SJSA1 (cell line): Measurements from ENCODE around the gene BTBD9. TPM values are rescaled to one million over a fixed set of nuclear protein-coding genes. Genes with fewer than 3 reads are reported as not detected.

ENCODE experiments used
- DNase-seq, 2 experiments: peaks; one replicate each; pipeline ENCODE4 v3.0.0-alpha.2; 2015 to 2020; ENCODE audit warnings: low spot score in 2 of 2, low read depth in 1 of 2
- H3K27ac ChIP-seq: fragments of 250-450 bp; sonication (Bioruptor Pico); 2 replicates; pipeline ENCODE4 v1.5.1; 2020; ENCODE audit warnings: mild to moderate bottlenecking, moderate library complexity
- H3K27me3 ChIP-seq: fragments of 250-450 bp; sonication (Bioruptor Pico); replicated peaks from 2 replicates; pipeline ENCODE4 v1.5.1; 2020; ENCODE audit warnings: mild to moderate bottlenecking, moderate library complexity
- H3K36me3 ChIP-seq: fragments of 250-450 bp; sonication (Bioruptor Pico); 2 replicates; pipeline ENCODE4 v1.5.1; 2020; ENCODE audit warnings: mild to moderate bottlenecking
- H3K4me1 ChIP-seq: fragments of 250-450 bp; sonication (Bioruptor Pico); replicated peaks from 2 replicates; pipeline ENCODE4 v1.6.1; 2021; ENCODE audit warnings: mild to moderate bottlenecking
- H3K4me3 ChIP-seq: fragments of 250-450 bp; sonication (Bioruptor Pico); 2 replicates; pipeline ENCODE4 v1.5.1; 2020; ENCODE audit warnings: mild to moderate bottlenecking
- H3K9me3 ChIP-seq: fragments of 250-450 bp; sonication (Bioruptor Pico); replicated peaks from 2 replicates; pipeline ENCODE4 v1.5.1; 2020; ENCODE audit warnings: mild to moderate bottlenecking
- total RNA-seq: library from RNA; depleted of rRNA; stranded (reverse); fragments of >200 nt; shearing (Covaris generic); gene quantifications from 2 replicates; pipeline ENCODE4 v1.2.3, GENCODE V29; 2014

The BTBD9 gene
- total RNA-seq, 1 experiment from 2014 or later = 8.5 TPM

DNA sequence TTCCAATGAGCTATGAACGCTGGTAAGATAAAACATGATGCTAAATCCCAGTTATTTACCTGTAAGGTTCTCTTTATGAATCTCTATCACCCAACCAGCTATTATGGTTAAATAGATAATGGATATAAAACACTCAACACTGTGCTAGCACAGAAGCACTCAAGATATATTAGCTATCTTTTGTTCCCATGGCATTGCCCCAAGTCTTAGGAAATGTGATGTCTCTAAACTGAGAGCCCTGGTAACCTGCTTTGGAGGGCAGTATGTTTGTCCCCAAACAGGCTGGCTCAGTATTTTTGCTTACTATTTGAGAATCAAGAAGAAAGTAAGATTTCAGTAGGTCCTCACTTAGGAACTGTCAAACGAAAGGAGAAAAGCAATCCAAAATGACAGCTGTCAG is 90.5 kb downstream of the BTBD9 start:
- Histone ChIP-seq H3K36me3 (no peaks in the 10 kb centered on the region), H3K27ac (no peak overlapping the region), H3K4me1 (no peaks in the 10 kb centered on the region), H3K4me3 (no peak overlapping the region), H3K27me3 (no peaks in the 10 kb centered on the region), H3K9me3 (no peaks in the 10 kb centered on the region)
- DNase-seq = no peak

DNA sequence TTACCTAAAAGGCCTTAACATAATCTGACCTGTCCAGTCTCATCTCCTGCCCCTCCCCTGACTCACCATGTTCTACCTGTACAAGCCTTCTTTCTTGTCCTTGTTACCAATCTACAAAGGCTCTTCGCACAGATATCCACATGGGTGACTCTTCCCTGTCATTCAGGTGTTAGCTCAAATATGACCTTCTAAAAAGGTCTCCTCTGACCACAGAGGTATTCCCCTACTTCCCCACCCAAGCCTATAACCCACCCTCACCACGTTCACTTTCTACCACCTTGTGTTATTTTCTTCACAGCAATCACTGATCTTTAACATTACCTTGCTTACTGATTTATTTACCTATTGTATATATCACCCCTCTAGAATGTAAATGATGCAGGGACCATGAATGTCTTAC is 96.7 kb downstream of the BTBD9 start:
- Histone ChIP-seq H3K4me3 (no peak overlapping the region), H3K27ac (no peak overlapping the region)

DNA sequence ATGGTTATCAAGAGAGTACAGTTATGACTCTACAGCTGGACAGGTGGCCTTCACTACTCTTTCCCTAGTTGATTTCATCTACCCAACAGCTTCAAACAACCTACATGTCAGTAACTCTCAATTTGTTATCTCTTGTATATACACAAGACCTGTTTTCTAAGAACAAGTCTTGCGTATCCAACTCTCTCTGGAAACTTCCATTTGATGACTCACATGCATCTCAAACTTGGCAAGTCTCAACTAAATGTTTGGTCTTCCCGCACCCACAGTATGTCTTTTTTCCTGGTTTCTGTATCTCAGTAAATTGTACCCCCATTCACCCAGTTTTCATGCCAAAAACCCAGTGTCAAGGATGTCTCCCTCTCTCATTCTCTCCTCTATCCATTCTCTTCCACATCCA is 97.7 kb downstream of the BTBD9 start:
- Histone ChIP-seq H3K36me3 (no peaks in the 10 kb centered on the region), H3K27me3 (no peaks in the 10 kb centered on the region), H3K4me3 (no peak overlapping the region), H3K27ac (no peak overlapping the region), H3K4me1 (no peaks in the 10 kb centered on the region), H3K9me3 (no peaks in the 10 kb centered on the region)
- no peak for DNase-seq

More for the DNA sequence above, 96.7 kb downstream of the BTBD9 start:
- Histone ChIP-seq H3K4me1 (no peaks in the 10 kb centered on the region), H3K9me3 (no peaks in the 10 kb centered on the region), H3K36me3 (no peaks in the 10 kb centered on the region), H3K27me3 (no peaks in the 10 kb centered on the region)
- DNase-seq = no peak

DNA sequence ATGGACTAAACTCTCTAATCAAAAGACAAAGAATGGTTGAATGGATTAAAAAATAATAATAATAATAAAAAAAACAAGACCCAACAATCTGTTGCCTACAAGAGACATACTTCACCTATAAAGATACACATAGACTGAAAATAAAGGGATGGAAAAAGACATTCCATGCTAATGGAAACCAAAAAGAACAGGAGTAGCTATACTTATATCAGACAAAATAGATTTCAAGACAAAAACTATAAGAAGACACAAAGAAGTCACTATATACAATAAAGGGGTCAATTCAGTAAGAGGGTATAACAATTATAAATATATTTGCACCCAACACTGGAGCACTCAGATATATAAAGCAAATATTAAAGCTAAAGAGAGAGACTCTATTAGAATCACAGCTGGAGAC is 106.7 kb downstream of the BTBD9 start:
- H3K4me3 ChIP-seq = no peak overlapping the region
- no peak overlapping the region for H3K27ac ChIP-seq
- H3K27me3 ChIP-seq = no peaks in the 10 kb centered on the region
- H3K36me3 ChIP-seq = no peaks in the 10 kb centered on the region
- no peaks in the 10 kb centered on the region for H3K4me1 ChIP-seq
- no peak for DNase-seq
- H3K9me3 ChIP-seq = no peaks in the 10 kb centered on the region; the same call in 1 of the 2 replicates

DNA sequence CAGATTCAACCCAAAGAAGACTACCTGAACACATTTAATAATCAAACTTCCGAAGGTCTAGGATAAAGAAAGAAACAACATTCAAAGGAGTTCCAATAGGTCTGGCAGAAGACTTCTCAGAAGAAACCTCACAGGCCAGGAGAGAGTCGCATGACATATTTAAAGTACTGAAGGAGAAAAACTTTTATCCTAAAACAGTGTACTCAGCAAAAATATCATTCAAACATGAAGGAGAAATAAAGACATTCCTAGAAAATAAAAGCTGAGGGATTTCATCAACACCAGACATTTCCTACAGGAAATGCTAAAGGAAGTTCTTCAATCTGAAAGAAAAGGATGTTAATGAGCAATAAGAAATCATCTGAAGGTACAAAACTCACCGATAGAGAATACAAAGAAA is 108.6 kb downstream of the BTBD9 start:
- Histone ChIP-seq H3K4me3 (no peak overlapping the region), H3K36me3 (no peaks in the 10 kb centered on the region), H3K27me3 (no peaks in the 10 kb centered on the region), H3K4me1 (no peaks in the 10 kb centered on the region), H3K9me3 (no peaks in the 10 kb centered on the region; the same call in 1 of the 2 replicates), H3K27ac (no peak overlapping the region)
- DNase-seq = no peak

DNA sequence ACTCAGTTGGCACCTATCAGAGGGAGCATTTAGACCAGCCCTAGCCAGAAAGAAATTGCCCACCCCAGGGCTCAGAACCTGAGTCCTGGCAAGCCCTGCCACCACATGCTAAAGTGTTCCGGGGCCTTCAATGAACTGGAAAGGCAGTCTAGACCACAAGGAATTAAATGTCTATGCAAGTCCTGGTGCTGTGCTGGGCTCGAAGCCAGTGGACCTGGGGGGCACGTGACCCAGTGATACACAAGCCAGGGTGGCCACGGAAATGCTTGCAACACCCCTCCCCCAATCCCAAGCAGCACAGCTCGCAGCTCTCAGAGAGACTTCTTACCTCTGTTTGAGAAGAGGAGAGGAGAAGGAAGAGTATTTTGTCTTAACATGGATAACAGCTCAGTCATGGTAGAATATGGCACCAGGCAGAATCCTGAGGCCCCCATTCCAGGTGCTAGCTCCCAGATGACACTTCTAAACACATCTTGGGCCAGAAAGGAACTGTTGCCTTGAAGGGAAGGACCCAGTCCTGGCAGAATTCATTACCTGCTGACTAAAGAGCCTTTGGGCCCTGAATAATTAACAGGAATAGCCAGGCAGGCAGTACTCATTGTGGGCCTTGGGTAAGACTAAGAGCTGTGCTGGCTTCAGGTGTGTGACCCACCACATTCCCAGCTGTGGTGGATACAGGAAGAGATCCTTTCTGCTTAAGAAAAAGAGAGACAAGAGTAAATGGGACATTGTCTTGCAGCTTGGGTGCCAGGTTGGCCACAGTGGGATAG is 111.3 kb downstream of the BTBD9 start:
- no peaks in the 10 kb centered on the region for H3K27me3 ChIP-seq
- no peak for DNase-seq
- H3K36me3 ChIP-seq = no peaks in the 10 kb centered on the region
- peaks cover 4% of the 10 kb centered on the region; the same call in 1 of the 2 replicates for H3K9me3 ChIP-seq
- no peak overlapping the region for H3K4me3 ChIP-seq
- no peak overlapping the region for H3K27ac ChIP-seq
- no peaks in the 10 kb centered on the region; the same call in 1 of the 2 replicates for H3K4me1 ChIP-seq

DNA sequence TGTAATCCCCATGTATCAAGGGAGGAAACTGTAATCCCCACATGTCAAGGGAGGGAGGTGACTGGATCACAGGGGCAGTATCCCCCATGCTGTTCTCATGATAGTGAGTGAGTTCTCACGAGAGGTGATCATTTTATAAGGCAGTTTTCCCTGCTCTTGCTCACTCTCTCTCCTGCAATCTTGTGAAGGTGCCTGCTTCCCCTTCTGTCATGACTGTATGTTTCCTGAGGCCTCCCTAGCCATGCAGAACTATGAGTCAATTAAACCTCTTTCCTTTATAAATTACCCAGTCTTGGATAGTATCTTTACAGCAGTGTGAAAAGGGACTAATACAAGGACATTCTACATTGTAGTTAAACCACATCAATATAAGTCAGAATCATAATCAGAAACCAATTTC is 112.4 kb downstream of the BTBD9 start:
- H3K4me1 ChIP-seq = no peaks in the 10 kb centered on the region; the same call in 1 of the 2 replicates
- H3K4me3 ChIP-seq = no peak overlapping the region
- H3K27ac ChIP-seq = no peak overlapping the region
- H3K36me3 ChIP-seq = no peaks in the 10 kb centered on the region
- H3K9me3 ChIP-seq = peaks cover 4% of the 10 kb centered on the region; the same call in 1 of the 2 replicates
- H3K27me3 ChIP-seq = no peaks in the 10 kb centered on the region
- no peak for DNase-seq

DNA sequence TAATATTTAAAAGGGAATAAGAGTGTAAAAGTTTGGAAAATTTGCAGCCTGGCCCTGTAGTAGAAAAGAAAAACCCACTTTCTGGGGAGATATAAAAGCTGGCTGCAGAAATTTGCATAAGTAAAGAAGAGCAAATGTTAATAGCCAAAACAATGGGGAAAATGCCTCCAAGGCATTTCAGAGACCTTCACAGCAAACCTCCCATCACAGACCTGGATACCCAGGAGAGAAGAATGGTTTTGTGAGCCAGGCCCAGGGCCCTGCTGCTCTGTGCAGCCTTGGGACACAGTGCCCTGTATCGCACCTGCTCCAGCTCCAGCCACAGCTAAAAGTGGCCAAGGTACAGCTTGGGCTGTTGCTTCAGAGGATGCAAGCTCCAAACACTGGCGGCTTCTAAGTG is 113.8 kb downstream of the BTBD9 start:
- Histone ChIP-seq H3K4me3 (no peak overlapping the region), H3K27me3 (no peaks in the 10 kb centered on the region), H3K36me3 (no peaks in the 10 kb centered on the region), H3K27ac (no peak overlapping the region), H3K4me1 (no peaks in the 10 kb centered on the region; the same call in 1 of the 2 replicates), H3K9me3 (peaks cover 4% of the 10 kb centered on the region; the same call in 1 of the 2 replicates)
- no peak for DNase-seq

DNA sequence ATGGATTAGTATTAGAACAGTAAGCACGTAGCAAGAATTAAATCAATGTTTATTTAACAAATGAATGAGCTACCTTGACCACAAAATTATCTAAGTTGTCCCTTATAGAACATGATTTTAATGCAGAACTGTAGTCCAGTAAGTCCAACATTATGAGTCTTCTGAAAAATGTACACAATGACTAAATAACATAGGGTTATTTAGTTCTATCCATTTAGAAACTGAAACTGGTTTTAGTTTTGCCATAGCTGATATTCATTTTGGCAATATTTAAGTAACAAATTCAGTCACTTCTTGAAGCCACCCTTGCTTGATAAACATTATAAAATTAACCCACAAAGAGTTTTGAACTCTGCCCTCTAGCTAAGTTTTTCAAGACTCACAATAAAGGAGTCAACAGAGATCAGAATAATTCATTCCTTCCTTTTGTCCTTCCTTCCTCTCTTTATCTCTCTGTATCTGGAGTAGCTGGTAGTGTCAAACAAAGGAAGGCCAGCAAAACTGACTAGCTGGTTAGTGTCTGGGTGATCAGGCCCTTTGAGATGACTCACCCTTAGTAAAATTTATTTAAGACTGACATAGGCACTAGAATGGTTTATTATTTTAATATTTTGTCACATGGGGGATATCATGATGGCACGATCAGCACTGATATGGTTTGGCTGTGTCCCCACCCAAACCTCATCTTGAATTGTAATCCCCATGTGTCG is 115.1 kb downstream of the BTBD9 start:
- DNase-seq = peak in 1 of 2 experiments; percentile 10
- H3K27me3 ChIP-seq = no peaks in the 10 kb centered on the region
- H3K4me1 ChIP-seq = no peaks in the 10 kb centered on the region; the same call in 1 of the 2 replicates
- H3K27ac ChIP-seq = no peak overlapping the region
- peaks cover 4% of the 10 kb centered on the region; the same call in 1 of the 2 replicates for H3K9me3 ChIP-seq
- no peak overlapping the region for H3K4me3 ChIP-seq
- H3K36me3 ChIP-seq = no peaks in the 10 kb centered on the region

DNA sequence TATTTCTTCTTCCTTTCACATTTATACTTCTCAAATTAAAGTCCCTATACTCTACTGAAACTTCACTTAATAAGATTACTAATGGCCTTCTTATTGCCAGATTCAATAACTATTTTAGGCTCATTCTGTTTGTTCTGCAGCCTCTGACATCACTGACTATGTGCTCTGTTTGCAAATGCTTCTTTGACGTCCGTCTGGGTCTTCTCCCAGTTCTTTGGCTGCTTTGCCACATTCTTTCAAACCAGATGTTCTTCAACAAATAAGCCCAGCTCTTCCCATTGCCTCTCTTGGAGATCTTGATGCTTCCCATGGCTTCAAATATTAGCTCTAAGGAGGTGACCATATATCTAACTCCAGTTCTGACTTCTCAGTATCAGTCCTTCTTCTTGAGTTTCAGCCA is 117.4 kb downstream of the BTBD9 start:
- DNase-seq = no peak
- no peaks in the 10 kb centered on the region for H3K27me3 ChIP-seq
- no peak overlapping the region for H3K4me3 ChIP-seq
- no peak overlapping the region for H3K27ac ChIP-seq
- H3K36me3 ChIP-seq = no peaks in the 10 kb centered on the region
- H3K9me3 ChIP-seq = peaks cover 4% of the 10 kb centered on the region; the same call in 1 of the 2 replicates
- H3K4me1 ChIP-seq = no peaks in the 10 kb centered on the region; the same call in 1 of the 2 replicates

DNA sequence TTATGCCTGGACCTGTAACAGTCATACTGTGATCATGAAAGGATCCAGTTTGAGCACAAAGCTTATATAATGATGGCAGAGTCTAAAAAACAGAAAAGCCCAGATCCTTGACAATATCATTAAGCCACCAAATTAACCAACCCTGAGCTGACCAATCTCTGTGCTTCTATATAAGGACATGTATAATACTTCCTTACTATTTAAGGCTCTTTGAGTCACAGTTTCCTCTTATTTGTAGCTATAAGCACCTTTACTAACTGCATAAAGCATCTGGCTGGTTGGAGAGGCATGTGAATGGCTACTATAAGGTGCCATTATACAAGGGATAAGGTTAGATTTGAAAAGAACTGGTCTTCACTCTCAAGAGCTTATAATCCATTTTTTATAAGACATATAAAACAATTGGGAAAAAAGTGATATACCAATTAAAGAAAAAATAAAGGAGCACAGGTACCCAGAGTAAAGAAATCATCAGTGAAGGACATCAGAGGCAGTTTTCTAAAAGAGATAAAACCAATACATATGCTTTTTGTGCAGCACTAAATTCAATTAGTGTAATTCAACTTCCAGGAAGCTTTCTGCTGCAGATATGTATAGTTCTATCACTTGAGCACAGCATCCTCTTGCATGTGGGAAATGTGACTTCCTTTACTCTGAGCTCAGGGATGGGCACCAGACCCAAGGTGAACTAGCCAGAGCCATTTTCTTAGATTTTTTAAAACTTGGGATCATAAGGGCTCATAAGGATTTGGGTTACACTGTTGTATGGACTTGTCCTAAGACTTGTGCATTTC is 121.0 kb downstream of the BTBD9 start:
- Histone ChIP-seq H3K4me1 (no peaks in the 10 kb centered on the region; the same call in 1 of the 2 replicates), H3K9me3 (no peaks in the 10 kb centered on the region), H3K4me3 (no peak overlapping the region), H3K36me3 (no peaks in the 10 kb centered on the region), H3K27ac (no peak overlapping the region), H3K27me3 (no peaks in the 10 kb centered on the region)
- no peak for DNase-seq

DNA sequence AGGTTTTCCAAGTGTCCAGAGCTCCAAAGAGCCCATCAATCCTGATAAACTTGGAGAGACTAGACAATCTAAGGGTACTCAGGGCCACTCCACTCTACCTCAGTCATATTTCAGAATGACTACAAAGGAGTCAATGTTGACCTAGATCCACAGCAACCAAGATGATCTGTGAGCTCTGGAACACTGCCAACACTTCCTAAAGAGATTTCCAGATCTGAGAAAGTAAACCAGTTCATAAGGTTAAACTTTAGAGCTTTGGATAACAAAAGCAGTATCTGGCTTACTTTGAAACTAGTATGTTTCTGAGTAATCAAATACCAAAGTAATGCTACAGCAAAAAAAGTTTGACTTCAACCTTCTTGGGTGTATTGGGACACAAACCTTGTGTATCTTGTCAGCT is 122.7 kb downstream of the BTBD9 start:
- H3K36me3 ChIP-seq = no peaks in the 10 kb centered on the region
- no peak for DNase-seq
- no peaks in the 10 kb centered on the region for H3K27me3 ChIP-seq
- H3K27ac ChIP-seq = no peak overlapping the region
- H3K4me3 ChIP-seq = no peak overlapping the region
- no peaks in the 10 kb centered on the region; the same call in 1 of the 2 replicates for H3K4me1 ChIP-seq
- H3K9me3 ChIP-seq = no peaks in the 10 kb centered on the region

DNA sequence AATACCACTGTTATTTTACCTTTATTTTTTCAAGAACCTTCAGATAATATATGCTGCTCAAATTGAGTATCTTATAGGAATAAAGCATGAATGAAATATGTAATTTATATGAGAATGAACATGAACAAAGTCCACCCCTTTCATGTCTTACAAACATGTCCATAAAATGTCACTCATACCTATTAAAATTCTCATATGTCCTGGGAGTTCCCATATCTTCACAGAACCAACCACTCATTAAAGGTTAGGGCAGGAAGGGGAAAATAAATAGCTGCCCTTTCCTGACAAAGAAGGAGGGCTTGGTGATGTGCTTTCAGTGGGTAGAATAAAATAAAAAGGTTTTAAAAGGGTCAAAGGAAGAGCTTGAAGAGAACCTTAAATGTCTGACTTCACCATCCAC is 125.3 kb downstream of the BTBD9 start:
- H3K4me1 ChIP-seq = peaks cover 16% of the 10 kb centered on the region
- H3K4me3 ChIP-seq = no peak overlapping the region
- DNase-seq = no peak
- no peaks in the 10 kb centered on the region for H3K27me3 ChIP-seq
- no peaks in the 10 kb centered on the region for H3K9me3 ChIP-seq
- H3K27ac ChIP-seq = no peak overlapping the region
- H3K36me3 ChIP-seq = no peaks in the 10 kb centered on the region
